Heart right ventricle (tissue), 16 donors: ENCODE data around the gene MTUS2. TPM values are rescaled to one million over a fixed set of nuclear protein-coding genes. Genes with fewer than 3 reads are reported as not detected.

Experiments used
- ATAC-seq, 8 donors: fragments of 200-7000 bp; cut with Tn5 transposase; one replicate each; pipeline ENCODE4 v1.9.1; 2020; ENCODE audit warnings: mild to moderate bottlenecking in 8 of 8, moderate library complexity in 8 of 8, moderate number of reproducible peaks in 1 of 8
- DNase-seq, 2 donors: peaks; one replicate each; pipeline ENCODE4 v3.0.0-alpha.2; 2020
- H3K27ac ChIP-seq, 10 donors: fragments of 200-600 bp; sonication (generic) in 2 of 10; one replicate each; pipeline versions ENCODE4 v1.5.0 to v1.8.0; 2020 to 2022; ENCODE audit warnings: mild to moderate bottlenecking in 3 of 10
- H3K27me3 ChIP-seq, 7 donors: fragments of 200-600 bp; one replicate each; pipeline ENCODE4 v1.8.0; 2021 to 2022; ENCODE audit warnings: mild to moderate bottlenecking in 2 of 7
- H3K36me3 ChIP-seq, 9 donors: fragments of 200-600 bp; sonication (generic) in 1 of 9; one replicate each; pipeline versions ENCODE4 v1.5.0 to v1.8.0; 2020 to 2022; ENCODE audit warnings: mild to moderate bottlenecking in 2 of 9
- H3K4me1 ChIP-seq, 9 donors: fragments of 200-600 bp; sonication (generic) in 1 of 9; one replicate each; pipeline versions ENCODE4 v1.5.0 to v1.8.0; 2020 to 2022; ENCODE audit warnings: mild to moderate bottlenecking in 4 of 9
- H3K4me3 ChIP-seq, 10 donors: fragments of 200-600 bp; sonication (generic) in 2 of 10; one replicate each; pipeline versions ENCODE4 v1.5.0 to v1.8.0; 2020 to 2022; ENCODE audit warnings: mild to moderate bottlenecking in 7 of 10, moderate library complexity in 2 of 10
- H3K9me3 ChIP-seq, 11 donors: fragments of 200-600 bp in 10 of 11; sonication (generic) in 2 of 11; one replicate each; pipeline versions ENCODE4 v1.5.0 to v1.8.0; 2013 to 2022; ENCODE audit warnings: mild to moderate bottlenecking in 2 of 11, control low read depth in 1 of 11, moderate library complexity in 1 of 11
- WGBS, 2 donors: extraction: QIAGEN DNeasy Blood & Tissue Kit; methylation state at CpG; one replicate each; pipeline ENCODE4 v1.1.7; 2013; ENCODE audit warnings: inconsistent platforms in 1 of 2; 5-methylcytosine and 5-hydroxymethylcytosine counted together
- intact Hi-C, 10 donors: fragments of 100-400 bp; cut with DNase I; formaldehyde crosslinking; loops; one replicate each; pipeline versions ENCODE4 v1.11.1 to v1.14.2; 2022
- polyA plus RNA-seq, 2 donors: library from polyadenylated mRNA; stranded (reverse); fragments of 200-250 nt; gene quantifications; one replicate each; pipeline ENCODE4 v1.2.3, GENCODE V29; 2013
- total RNA-seq, 10 donors: library from RNA; stranded (reverse); fragmentation: NEBNext Ultra II Directional in 3 of 10; extraction: Animal tissue kit (Norgen Biotek cat#: 25700) in 3 of 10; gene quantifications; one replicate each; pipeline versions ENCODE4 v1.2.1 to v1.2.4, GENCODE V29; 2021 to 2023
- TF ChIP-seq, protein P1 (sequence below), 9 donors: fragments of 200-600 bp; sonication (generic) in 2 of 9; IDR thresholded peaks; one replicate each; pipeline versions ENCODE4 v1.5.0 to v1.8.0; 2021 to 2022; ENCODE audit warnings: antibody characterized with exemption in 9 of 9, mild to moderate bottlenecking in 5 of 9, moderate library complexity in 1 of 9
- donor health status: Arrhythmogenic right ventricular cardiomyopathy.
- donor health status: ischemic (EF 13 %, LVEDD 7.1; RV severe dilation, severe dysfunction).
- donor health status: healthy with polysubstance abuse.
- donor health status: DM: no; HTN: yes; CAD: no.
- donor health status: DM: no; HTN: no; CAD: no.
- donor health status: ischemic (EF 25% LVEDD 6.9; RV normal size, moderate dysfunction).
- donor health status: ischemic (EF 25% LVEDD 5.7; RV mildly dilated, moderate dysfunction).
- donor health status: healthy.
- donor health status: DM: yes; HTN: yes; CAD: no.
- donor health status: Ischemic cardiomyopathy.
- donor health status: ischemic (EF 35%, LVEDD 5.7; RV mildly dilated, moderate dysfunction).
- donor health status: nonischemic (EF 11% LVEDD 7.7; RV severe dilation, severe dysfunction).
- donor health status: DM: yes; HTN: yes; CAD: no.
- donor health status: PGD.
- donor health status: ischemic (EF 29% LVEDD 5.4; RV normal size, mild dysfunction).
- donor health status: nonischemic (EF 23%, LVEDD 6.1; RV moderate dilation, normal function).

MTUS2 gene
- total and polyA plus RNA-seq, 12 donors = 18.7 to 159 (median 65.6) TPM

DNA sequence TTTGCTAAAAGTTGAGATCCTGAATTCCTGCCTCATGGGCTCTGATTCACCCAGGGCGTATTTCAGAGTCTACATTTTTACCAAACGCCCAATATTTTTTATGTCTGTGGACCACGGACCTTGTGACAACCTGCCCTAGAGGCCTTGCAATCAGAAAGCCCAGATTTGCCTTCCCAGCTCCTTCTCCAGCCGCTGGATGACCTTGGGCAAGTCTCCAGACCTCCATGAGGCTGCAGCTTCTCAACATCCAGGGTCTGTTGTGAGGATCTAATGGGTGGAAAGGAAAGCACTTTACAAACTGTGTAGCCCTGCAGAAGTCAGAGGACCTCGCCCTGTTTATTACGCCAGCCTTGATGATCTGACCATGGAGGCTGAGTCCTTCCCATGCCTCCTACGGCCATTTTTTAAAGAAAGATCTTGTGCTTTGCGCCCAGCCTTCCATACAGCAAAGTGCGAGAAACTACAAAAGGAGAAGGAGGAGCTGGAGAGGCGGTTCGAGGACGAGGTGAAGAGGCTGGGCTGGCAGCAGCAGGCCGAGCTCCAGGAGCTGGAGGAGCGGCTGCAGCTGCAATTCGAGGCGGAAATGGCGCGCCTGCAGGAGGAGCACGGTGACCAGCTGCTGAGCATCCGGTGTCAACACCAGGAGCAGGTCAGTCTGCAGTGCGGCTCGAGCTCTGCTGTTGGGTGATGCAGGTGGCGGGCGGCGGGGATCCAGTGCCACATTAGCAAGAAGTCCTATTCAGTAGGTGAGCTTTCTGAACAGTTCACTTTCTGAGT lies 659.8 kb downstream of the MTUS2 start:
- ATAC-seq (peak in 1 of 8 donors; percentile 4), DNase-seq (no peak)
- TF ChIP-seq, protein P1, sequence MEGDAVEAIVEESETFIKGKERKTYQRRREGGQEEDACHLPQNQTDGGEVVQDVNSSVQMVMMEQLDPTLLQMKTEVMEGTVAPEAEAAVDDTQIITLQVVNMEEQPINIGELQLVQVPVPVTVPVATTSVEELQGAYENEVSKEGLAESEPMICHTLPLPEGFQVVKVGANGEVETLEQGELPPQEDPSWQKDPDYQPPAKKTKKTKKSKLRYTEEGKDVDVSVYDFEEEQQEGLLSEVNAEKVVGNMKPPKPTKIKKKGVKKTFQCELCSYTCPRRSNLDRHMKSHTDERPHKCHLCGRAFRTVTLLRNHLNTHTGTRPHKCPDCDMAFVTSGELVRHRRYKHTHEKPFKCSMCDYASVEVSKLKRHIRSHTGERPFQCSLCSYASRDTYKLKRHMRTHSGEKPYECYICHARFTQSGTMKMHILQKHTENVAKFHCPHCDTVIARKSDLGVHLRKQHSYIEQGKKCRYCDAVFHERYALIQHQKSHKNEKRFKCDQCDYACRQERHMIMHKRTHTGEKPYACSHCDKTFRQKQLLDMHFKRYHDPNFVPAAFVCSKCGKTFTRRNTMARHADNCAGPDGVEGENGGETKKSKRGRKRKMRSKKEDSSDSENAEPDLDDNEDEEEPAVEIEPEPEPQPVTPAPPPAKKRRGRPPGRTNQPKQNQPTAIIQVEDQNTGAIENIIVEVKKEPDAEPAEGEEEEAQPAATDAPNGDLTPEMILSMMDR (IDR thresholded peaks at IDR 0.05) = no peak
- 73 to 81% methylated on average over 25 of the region's 25 CpGs for WGBS, 2 donors
- Histone ChIP-seq H3K27ac (peak overlapping the region in 2 of 10 donors; percentile 10 to 16), H3K9me3 (no peaks in the 10 kb centered on the region), H3K36me3 (no peaks in the 10 kb centered on the region), H3K4me1 (peaks cover 0 to 36% (median 10%) of the 10 kb centered on the region in 9 donors), H3K4me3 (no peak overlapping the region), H3K27me3 (peaks cover 0 to 3% (median 0%) of the 10 kb centered on the region in 7 donors)
- intact Hi-C loops = loop anchor here in 1 of 10 donors (10.0 kb wide), 1 partner anchor 115 kb away; no protein-coding TSS in a partner anchor

DNA sequence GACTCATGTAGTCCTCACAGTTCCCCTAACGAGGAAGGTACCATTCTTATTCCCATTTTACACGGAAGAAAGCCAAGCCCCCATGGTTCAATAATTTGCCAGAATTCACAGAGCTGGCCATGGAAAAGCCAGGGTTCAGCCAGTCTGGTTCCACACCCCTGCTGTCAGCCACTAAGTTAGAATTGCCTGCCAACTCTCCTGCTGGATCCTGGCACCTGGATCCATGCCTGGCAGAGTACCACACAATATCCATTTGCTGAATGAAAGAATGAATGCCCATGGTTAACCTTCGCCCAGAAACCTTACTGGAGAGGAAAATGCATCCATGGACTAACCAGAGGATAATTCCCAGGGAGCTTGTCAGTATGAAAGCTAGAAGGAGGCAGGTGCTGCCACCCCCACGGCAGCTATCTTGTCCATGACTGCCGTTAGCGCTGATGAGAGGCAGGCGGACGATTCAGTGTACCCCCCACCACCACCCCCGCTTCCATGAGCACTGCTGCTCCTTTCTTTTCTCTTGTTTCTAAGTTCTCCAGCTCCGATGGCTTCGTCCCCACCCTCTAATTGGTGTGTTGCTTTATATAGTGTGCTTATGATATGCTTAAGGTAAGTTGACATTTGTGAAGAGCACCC lies 660.9 kb downstream of the MTUS2 start:
- H3K4me3 ChIP-seq = no peak overlapping the region
- intact Hi-C loops = no loop called here
- TF ChIP-seq, protein P1 (IDR thresholded peaks at IDR 0.05) = no peak
- no peak for DNase-seq
- no peaks in the 10 kb centered on the region for H3K9me3 ChIP-seq
- H3K4me1 ChIP-seq = peaks cover 0 to 36% (median 10%) of the 10 kb centered on the region in 9 donors
- peaks cover 0 to under 1% (median 0%) of the 10 kb centered on the region in 7 donors for H3K27me3 ChIP-seq
- H3K27ac ChIP-seq = peak overlapping the region in 1 of 10 donors; percentile 16
- 60 to 68% methylated on average over 11 of the region's 11 CpGs for WGBS, 2 donors
- peak in 7 of 8 donors; percentile 26 to 74 (median 48) for ATAC-seq
- H3K36me3 ChIP-seq = no peaks in the 10 kb centered on the region

DNA sequence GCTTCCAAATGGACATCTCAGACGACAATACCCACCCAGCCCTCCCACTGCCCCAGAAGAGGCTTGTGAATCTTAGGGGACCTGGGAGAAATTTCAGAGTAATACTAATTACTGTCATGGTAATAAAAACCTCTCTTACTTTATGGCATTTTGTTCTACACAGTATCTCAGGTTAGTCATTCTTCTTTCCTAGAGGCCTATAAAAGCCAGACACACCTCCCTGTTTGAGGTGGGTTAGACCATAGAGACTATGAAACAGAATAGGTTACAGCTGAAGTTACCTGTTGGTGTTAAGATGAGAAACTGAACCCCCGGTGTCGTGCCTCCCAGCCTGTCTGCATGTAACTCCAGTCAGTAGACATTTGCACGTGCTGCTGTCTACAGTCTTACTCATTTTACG lies 661.5 kb downstream of the MTUS2 start:
- WGBS, 2 donors = 86 to 88% methylated on average over 5 of the region's 5 CpGs
- ATAC-seq (no peak), DNase-seq (no peak)
- Histone ChIP-seq H3K27me3 (no peaks in the 10 kb centered on the region), H3K36me3 (peaks cover 0 to 2% (median 0%) of the 10 kb centered on the region in 9 donors), H3K4me3 (no peak overlapping the region), H3K27ac (no peak overlapping the region), H3K4me1 (peaks cover 0 to 36% (median 10%) of the 10 kb centered on the region in 9 donors), H3K9me3 (no peaks in the 10 kb centered on the region)
- intact Hi-C loops = no loop called here
- TF ChIP-seq, protein P1 (IDR thresholded peaks at IDR 0.05) = no peak

DNA sequence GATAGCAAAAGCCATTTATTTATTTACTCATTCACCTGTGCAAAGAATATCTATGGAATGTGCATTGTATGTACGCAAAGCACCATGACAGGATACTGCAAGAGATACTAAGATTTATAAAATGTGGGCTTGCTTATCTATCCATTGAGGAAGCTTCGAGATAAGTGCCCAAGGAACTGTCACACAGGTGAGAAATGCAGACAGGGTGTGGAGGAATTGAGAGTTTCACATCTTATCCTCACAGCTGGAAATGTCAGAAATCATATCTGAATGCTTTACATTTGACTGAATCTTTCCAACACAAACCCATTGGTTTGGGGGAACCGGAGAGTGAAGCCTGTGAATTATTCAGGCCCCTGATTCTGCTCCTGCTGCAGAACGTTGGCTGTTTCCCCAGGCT lies 662.4 kb downstream of the MTUS2 start:
- H3K36me3 ChIP-seq = peaks cover 0 to 2% (median 0%) of the 10 kb centered on the region in 9 donors
- intact Hi-C loops = no loop called here
- ATAC-seq = no peak
- H3K27ac ChIP-seq = no peak overlapping the region
- no peaks in the 10 kb centered on the region for H3K9me3 ChIP-seq
- no peak overlapping the region for H3K4me3 ChIP-seq
- TF ChIP-seq, protein P1 (IDR thresholded peaks at IDR 0.05) = no peak
- no peaks in the 10 kb centered on the region for H3K27me3 ChIP-seq
- 55 to 66% methylated on average over 4 of the region's 4 CpGs for WGBS, 2 donors
- DNase-seq = no peak
- H3K4me1 ChIP-seq = peaks cover 0 to 36% (median 10%) of the 10 kb centered on the region in 9 donors
